PC-9 (cell line): Measurements from ENCODE around the gene PACRG.

Experiments used
- EZH2 ChIP-seq: fragments of 200-600 bp; sonication (generic); IDR thresholded peaks from 2 replicates; pipeline ENCODE4 v1.8.0; 2017; ENCODE audit warnings: antibody characterized with exemption, low read depth
- TF ChIP-seq, protein P1 (sequence below): fragments of 200-600 bp; sonication (generic); conservative IDR thresholded peaks from 2 replicates; pipeline ENCODE4 v1.6.1; 2017; ENCODE audit warnings: mixed run types, antibody characterized with exemption, mild to moderate bottlenecking, moderate library complexity

DNA sequence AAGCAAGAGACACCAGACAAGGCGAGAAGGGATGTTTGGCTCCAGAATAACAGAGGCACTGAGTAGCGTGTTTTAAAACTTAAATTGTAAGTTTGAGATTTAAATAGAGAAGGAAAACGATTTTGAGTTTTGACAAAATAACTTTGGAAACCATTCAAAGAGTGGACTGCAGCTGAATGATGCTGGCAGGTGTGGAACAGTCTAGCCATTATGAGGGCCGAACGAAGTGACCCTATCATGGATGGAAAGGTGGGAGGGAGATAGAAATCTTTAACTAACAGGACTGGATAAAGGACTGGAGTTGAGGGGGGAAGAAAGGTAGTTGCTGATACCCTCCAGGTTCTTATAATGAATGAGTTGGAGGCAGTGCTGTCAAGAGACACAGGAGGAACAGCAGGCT, 248.4 kb downstream of the PACRG start:
- TF ChIP-seq, protein P1, sequence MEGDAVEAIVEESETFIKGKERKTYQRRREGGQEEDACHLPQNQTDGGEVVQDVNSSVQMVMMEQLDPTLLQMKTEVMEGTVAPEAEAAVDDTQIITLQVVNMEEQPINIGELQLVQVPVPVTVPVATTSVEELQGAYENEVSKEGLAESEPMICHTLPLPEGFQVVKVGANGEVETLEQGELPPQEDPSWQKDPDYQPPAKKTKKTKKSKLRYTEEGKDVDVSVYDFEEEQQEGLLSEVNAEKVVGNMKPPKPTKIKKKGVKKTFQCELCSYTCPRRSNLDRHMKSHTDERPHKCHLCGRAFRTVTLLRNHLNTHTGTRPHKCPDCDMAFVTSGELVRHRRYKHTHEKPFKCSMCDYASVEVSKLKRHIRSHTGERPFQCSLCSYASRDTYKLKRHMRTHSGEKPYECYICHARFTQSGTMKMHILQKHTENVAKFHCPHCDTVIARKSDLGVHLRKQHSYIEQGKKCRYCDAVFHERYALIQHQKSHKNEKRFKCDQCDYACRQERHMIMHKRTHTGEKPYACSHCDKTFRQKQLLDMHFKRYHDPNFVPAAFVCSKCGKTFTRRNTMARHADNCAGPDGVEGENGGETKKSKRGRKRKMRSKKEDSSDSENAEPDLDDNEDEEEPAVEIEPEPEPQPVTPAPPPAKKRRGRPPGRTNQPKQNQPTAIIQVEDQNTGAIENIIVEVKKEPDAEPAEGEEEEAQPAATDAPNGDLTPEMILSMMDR: no peak
- TF ChIP-seq EZH2: no peak
